AG04449 (cell line): ENCODE results near the gene RAD51B.

Source experiments
- CTCF ChIA-PET: fragments of 350-600 bp; formaldehyde crosslinking; extraction: SDS; loops from one replicate; lab custom pipeline; 2021; ENCODE audit warnings: antibody characterized with exemption; lab: Yijun Ruan, JAX
- POLR2A ChIA-PET: fragments of 400-600, 350-600 bp; formaldehyde crosslinking; extraction: SDS; loops from one replicate; lab custom pipeline; 2020; ENCODE audit warnings: antibody characterized with exemption, inconsistent platforms; lab: Yijun Ruan, JAX
- DNase-seq: peaks from one replicate; pipeline ENCODE4 v3.0.0-alpha.2; 2010; ENCODE audit warnings: low read depth, low spot score
- H3K4me3 ChIP-seq: 2 replicates; pipeline ENCODE4 v1.5.1; 2011; ENCODE audit warnings: low read depth, mild to moderate bottlenecking, control low read depth, low read length
- TF ChIP-seq, protein P1 (sequence below): IDR thresholded peaks from one replicate; pipeline ENCODE4 v1.5.1; 2011; ENCODE audit warnings: mild to moderate bottlenecking, moderate library complexity, low read length, control low read depth, inconsistent platforms; ENCODE audit not compliant: insufficient read depth; ENCODE audit errors: missing control alignments

Gene RAD51B

GRCh38 chr14:68621400-68622365, 802.1 kb downstream of the RAD51B start:
- POLR2A ChIA-PET = interaction anchor here (0.6 to 0.7 kb wide), 4 partner anchors 27 to 170 kb away, joined by 3 read pairs; no protein-coding TSS in a partner anchor
- H3K4me3 ChIP-seq = no peak overlapping the region
- peak; percentile 42 for DNase-seq
- CTCF ChIA-PET = interaction anchor here (1.6 kb wide), 1 partner anchor 10 kb away, joined by 4 read pairs; no protein-coding TSS in a partner anchor
- TF ChIP-seq, protein P1, sequence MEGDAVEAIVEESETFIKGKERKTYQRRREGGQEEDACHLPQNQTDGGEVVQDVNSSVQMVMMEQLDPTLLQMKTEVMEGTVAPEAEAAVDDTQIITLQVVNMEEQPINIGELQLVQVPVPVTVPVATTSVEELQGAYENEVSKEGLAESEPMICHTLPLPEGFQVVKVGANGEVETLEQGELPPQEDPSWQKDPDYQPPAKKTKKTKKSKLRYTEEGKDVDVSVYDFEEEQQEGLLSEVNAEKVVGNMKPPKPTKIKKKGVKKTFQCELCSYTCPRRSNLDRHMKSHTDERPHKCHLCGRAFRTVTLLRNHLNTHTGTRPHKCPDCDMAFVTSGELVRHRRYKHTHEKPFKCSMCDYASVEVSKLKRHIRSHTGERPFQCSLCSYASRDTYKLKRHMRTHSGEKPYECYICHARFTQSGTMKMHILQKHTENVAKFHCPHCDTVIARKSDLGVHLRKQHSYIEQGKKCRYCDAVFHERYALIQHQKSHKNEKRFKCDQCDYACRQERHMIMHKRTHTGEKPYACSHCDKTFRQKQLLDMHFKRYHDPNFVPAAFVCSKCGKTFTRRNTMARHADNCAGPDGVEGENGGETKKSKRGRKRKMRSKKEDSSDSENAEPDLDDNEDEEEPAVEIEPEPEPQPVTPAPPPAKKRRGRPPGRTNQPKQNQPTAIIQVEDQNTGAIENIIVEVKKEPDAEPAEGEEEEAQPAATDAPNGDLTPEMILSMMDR = no peak

DNA sequence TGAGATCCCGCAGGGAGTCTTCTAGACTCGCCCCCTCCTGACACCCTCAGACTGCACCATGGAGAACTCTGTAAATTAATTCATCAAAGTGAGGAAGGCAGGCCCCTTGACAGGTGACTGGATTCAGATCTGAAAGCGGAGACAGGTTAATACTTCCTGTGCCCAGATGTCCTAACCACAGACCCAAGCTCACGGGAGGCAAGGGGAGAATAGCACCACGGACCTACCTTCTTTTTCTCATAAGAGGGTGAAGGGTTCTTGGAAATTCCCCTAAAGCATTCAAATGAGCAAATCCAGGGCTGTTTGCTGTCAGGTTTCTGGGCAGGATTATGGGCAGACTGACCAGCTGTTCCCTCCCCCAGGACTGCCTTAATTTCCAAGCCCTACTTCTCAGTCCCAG, 803.3 kb downstream of the RAD51B start:
- no peak for DNase-seq
- no peak overlapping the region for H3K4me3 ChIP-seq
- TF ChIP-seq, protein P1 = no peak
- ChIA-PET POLR2A (no interaction called here), CTCF (interaction anchor here (0.8 to 1.6 kb wide), 2 partner anchors 9 to 16 kb away, joined by 4 read pairs; no protein-coding TSS in a partner anchor)

- H3K4me3 ChIP-seq = no peak overlapping the region
- TF ChIP-seq, protein P1 = no peak
- DNase-seq = no peak
- ChIA-PET POLR2A (no interaction called here), CTCF (interaction anchor here (0.8 to 1.6 kb wide), 3 partner anchors 8 to 15 kb away, joined by 4 to 6 read pairs (median 4); no protein-coding TSS in a partner anchor)
Measured at GRCh38 chr14:68623307-68623706, 803.7 kb downstream of the RAD51B start.

DNA sequence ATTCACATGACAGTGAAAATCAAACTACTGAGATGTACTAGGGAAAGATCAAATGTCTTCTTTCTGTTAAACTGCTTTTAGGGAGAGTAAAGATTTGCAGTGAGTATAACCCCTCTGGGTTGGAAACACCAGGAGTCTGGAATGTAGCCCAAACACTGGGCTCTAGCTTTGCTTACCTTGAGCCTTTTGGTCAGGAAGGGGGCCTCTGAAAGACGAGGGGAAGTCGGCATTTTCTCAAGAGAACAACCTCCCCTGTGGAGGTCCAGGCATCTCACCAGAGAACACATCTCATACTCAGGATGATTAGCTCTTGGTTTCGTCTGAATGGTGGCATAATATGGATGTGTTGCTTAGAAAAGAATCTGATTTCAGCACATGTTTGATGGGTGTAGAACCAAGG, 804.2 kb downstream of the RAD51B start:
- CTCF ChIA-PET = interaction anchor here (1.5 to 1.6 kb wide), 2 partner anchors 8 to 14 kb away, joined by 4 to 6 read pairs; no protein-coding TSS in a partner anchor
- H3K4me3 ChIP-seq = no peak overlapping the region
- DNase-seq = no peak
- POLR2A ChIA-PET = no interaction called here
- TF ChIP-seq, protein P1 = no peak

- no peak overlapping the region for H3K4me3 ChIP-seq
- TF ChIP-seq, protein P1 = no peak
- CTCF ChIA-PET = interaction anchor here (1.0 to 1.5 kb wide), 2 partner anchors 9 to 13 kb away, joined by 3 to 6 read pairs; no protein-coding TSS in a partner anchor
- POLR2A ChIA-PET = interaction anchor here (1.1 kb wide), 1 partner anchor 27 kb away, joined by 3 read pairs; no protein-coding TSS in a partner anchor
- DNase-seq = no peak
Measured at GRCh38 chr14:68624541-68625220, 805.1 kb downstream of the RAD51B start.
